Cardiac fibroblast (primary cell): ENCODE measurements around the gene ADAMTS12.
A peak's percentile ranks its signal among the peaks of the same experiment; 100 is the strongest.

Source experiments
- DNase-seq, 2 donors: peaks; one replicate each; pipeline versions ENCODE4 v3.0.0 to v3.0.0-alpha.2; 2010; ENCODE audit warnings: low read depth in 2 of 2
- H3K4me3 ChIP-seq, 2 donors: replicated peaks in 1 of 2; 1 replicate in 1 of 2; 2 replicates in 1 of 2; pipeline ENCODE4 v1.5.1; 2011; ENCODE audit warnings: low read depth in 2 of 2, low read length in 2 of 2, mild to moderate bottlenecking in 2 of 2, moderate library complexity in 1 of 2
- CTCF ChIP-seq: IDR thresholded peaks from one replicate; pipeline ENCODE4 v1.5.1; 2011; ENCODE audit warnings: low read depth, mild to moderate bottlenecking, low read length, inconsistent platforms

ADAMTS12 gene

DNA sequence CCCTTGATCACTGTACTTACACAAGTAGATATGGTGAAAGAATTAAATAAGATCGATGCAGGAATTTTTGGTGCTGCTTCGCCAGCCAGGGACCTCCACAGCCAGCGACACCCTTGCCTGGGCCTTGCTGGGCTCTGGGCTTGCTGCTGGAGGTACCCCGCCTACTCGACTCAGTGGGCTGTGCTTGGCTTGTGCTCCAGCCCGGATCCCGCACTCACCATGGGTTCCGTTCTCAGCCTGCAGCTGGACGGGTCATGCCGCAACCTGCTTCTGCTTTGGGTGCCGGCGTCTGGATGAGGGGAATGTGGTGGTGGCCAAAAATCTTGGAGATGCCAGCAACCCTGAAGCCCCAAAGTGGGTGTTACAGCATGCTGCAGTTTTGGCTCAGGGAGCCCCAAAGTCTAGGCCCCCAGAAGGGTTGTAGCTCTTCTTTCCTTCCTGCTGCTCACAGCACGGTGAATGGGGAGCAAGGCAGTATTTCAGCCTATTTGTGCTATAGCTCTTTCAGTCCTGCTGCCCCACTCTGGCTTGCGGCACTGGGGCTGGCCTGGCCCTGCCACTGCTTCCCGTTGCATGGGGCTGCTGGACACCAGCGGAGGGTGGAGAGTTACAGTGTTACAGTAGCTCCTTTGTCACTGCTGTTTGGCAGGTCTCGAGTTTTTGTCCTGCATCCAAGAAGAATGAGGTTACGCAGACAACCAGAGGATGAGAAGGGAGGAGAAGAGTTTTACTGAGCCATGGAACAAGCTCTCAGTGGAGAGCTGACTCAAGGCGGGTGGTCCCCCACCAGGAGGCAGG lies 403.0 kb downstream of the ADAMTS12 start:
- no peak for TF ChIP-seq CTCF
- no peak overlapping the region for H3K4me3 ChIP-seq
- DNase-seq = no peak

DNA sequence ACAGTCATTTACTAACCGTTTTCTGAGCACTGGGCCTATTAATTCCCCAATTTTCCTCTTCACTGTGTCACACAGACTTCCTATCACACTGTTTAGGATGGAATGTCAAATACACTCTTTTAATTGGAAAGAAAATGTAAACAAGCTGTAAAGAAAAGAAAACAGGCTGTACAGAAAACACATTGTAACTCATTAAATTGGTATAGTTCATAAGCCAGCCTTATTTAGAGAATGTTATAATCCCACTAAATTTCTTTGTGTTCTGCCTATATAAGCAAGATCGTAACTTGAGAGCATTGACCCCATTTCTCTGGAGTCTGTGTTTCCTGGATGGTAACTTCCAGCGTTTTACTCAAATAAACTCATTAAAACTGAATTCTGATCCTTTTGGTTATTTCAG lies 404.6 kb downstream of the ADAMTS12 start:
- TF ChIP-seq CTCF = no peak
- H3K4me3 ChIP-seq = no peak overlapping the region

GRCh38 chr5:33482335-33482734 lies 409.5 kb downstream of the ADAMTS12 start:
- DNase-seq = no peak
- TF ChIP-seq CTCF = no peak
- no peak overlapping the region for H3K4me3 ChIP-seq

More for the DNA sequence above, 404.6 kb downstream of the ADAMTS12 start:
- DNase-seq = no peak

GRCh38 chr5:33480876-33481275 lies 410.9 kb downstream of the ADAMTS12 start:
- no peak for TF ChIP-seq CTCF
- H3K4me3 ChIP-seq = no peak overlapping the region
- no peak for DNase-seq

DNA sequence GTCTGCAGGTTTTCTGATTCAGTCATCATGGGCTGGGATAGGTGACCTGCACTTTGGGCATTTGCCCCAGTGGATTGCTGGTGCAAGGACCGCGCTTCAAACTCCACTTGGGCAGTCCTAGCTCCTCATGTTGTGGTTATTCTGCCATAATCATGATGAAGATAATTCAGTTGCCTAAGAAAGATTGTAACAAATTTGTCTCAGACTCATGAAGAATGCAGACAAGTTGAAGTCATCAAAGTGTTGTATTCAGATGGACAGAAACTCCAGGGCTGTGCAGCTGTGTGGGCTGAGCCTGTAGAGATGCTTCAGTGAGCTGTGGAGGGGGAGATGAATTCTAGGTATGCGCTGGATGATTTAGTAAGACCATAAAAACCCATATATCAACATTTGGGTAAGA lies 412.5 kb downstream of the ADAMTS12 start:
- TF ChIP-seq CTCF = no peak
- H3K4me3 ChIP-seq = no peak overlapping the region
- peak in 1 of 2 donors; percentile 7 for DNase-seq

DNA sequence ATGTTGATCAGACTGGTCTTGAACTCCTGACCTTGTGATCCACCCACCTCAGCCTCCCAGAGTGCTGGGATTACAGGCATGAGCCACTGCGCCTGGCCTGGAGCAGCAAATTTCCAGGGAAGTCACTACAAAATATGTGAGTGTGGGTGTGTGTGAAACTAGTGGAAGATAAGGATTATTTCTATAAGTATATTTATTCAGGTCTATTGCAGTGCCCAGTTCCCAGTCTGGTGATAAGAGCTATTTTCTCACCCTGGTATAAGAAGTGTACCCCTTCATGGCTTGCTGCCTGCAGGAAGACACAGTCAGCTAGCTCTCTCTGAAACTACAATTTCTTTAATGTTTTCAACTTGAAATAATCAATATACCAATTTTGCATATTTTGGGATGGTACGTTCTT lies 414.0 kb downstream of the ADAMTS12 start:
- TF ChIP-seq CTCF = no peak
- DNase-seq = no peak

GRCh38 chr5:33476992-33477391 lies 414.8 kb downstream of the ADAMTS12 start:
- no peak overlapping the region for H3K4me3 ChIP-seq
- peak in 1 of 2 donors; percentile 41 for DNase-seq
- TF ChIP-seq CTCF = no peak

More for the DNA sequence above, 414.0 kb downstream of the ADAMTS12 start:
- no peak overlapping the region for H3K4me3 ChIP-seq
